CD4-positive, alpha-beta memory T cell (primary cell): ENCODE measurements around the gene CDK10. TPM values are rescaled to one million over a fixed set of nuclear protein-coding genes. Genes with fewer than 3 reads are reported as not detected.

Experiments used
- CTCF ChIA-PET: fragments of 350-600 bp; sonication (Branson Sonifier 250); formaldehyde crosslinking; loops from one replicate; lab custom pipeline; 2021; ENCODE audit warnings: inconsistent platforms; ENCODE audit not compliant: partially characterized antibody; lab: Charles Lee
- POLR2A ChIA-PET: fragments of 350-600 bp; sonication (Branson Sonifier 250); formaldehyde crosslinking; loops from one replicate; lab custom pipeline; 2021; ENCODE audit not compliant: partially characterized antibody; lab: Charles Lee
- DNase-seq, 5 donors: peaks; one replicate each; pipeline versions ENCODE4 v3.0.0 to v3.0.0-alpha.2; 2020 to 2022; ENCODE audit warnings: mixed read lengths in 1 of 5
- H3K27ac ChIP-seq: one replicate; pipeline ENCODE4 v1.7.0; 2013; ENCODE audit warnings: low read depth, low read length
- H3K27me3 ChIP-seq: 2 replicates; pipeline ENCODE4 v1.7.0; 2013; ENCODE audit warnings: mild to moderate bottlenecking, low read length, moderate library complexity; ENCODE audit not compliant: insufficient read depth
- H3K36me3 ChIP-seq: 2 replicates; pipeline ENCODE4 v1.7.0; 2013; ENCODE audit warnings: mild to moderate bottlenecking, low read length, moderate library complexity; ENCODE audit not compliant: insufficient read depth
- H3K4me1 ChIP-seq: 2 replicates; pipeline ENCODE4 v1.7.0; 2013; ENCODE audit warnings: mild to moderate bottlenecking, low read length, moderate library complexity; ENCODE audit not compliant: insufficient read depth
- H3K4me3 ChIP-seq, 2 donors: one replicate each; pipeline ENCODE4 v1.7.0; 2013; ENCODE audit warnings: low read length in 2 of 2, mild to moderate bottlenecking in 1 of 2
- H3K9me3 ChIP-seq, 2 donors: one replicate each; pipeline ENCODE4 v1.7.0; 2013; ENCODE audit warnings: low read length in 2 of 2, control low read depth in 1 of 2; ENCODE audit not compliant: control insufficient read depth in 1 of 2
- H3K27ac Mint-ChIP-seq, 7 donors: one replicate each; pipeline ENCODE4 v1.8.0; 2020 to 2021; ENCODE audit warnings: mixed read lengths in 7 of 7, mild to moderate bottlenecking in 6 of 7, inconsistent platforms in 3 of 7, moderate library complexity in 3 of 7
- H3K27me3 Mint-ChIP-seq, 2 donors: one replicate each; pipeline ENCODE4 v1.8.0; 2020 to 2021; ENCODE audit warnings: mixed read lengths in 2 of 2
- H3K36me3 Mint-ChIP-seq, 2 donors: one replicate each; pipeline ENCODE4 v1.8.0; 2020 to 2021; ENCODE audit warnings: mixed read lengths in 2 of 2, inconsistent platforms in 1 of 2, mild to moderate bottlenecking in 1 of 2
- H3K4me1 Mint-ChIP-seq, 4 donors: one replicate each; pipeline ENCODE4 v1.8.0; 2020 to 2021; ENCODE audit warnings: mixed read lengths in 4 of 4, mild to moderate bottlenecking in 1 of 4
- H3K4me3 Mint-ChIP-seq, 8 donors: one replicate each; pipeline ENCODE4 v1.8.0; 2020 to 2021; ENCODE audit warnings: mixed read lengths in 8 of 8, mild to moderate bottlenecking in 7 of 8, moderate library complexity in 6 of 8, inconsistent platforms in 3 of 8
- H3K9me3 Mint-ChIP-seq, 8 donors: one replicate each; pipeline ENCODE4 v1.8.0; 2020 to 2021; ENCODE audit warnings: mixed read lengths in 8 of 8, mild to moderate bottlenecking in 5 of 8, inconsistent platforms in 3 of 8, moderate library complexity in 1 of 8
- intact Hi-C: fragments of 100-400 bp; cut with micrococcal nuclease; formaldehyde crosslinking; loops from one replicate; pipeline ENCODE4 v1.15.1; 2023
- polyA plus RNA-seq, 2 donors: library from polyadenylated mRNA; unstranded; fragments of 300-500 nt; fragmentation: Illumina TruSeq; gene quantifications; one replicate each; pipeline ENCODE4 v1.2.3, GENCODE V29; 2021
- total RNA-seq, 2 experiments: library from RNA; stranded (reverse); gene quantifications; one replicate each; pipeline ENCODE4 v1.2.3, GENCODE V29; 2021

The CDK10 gene
- total and polyA plus RNA-seq, 4 experiments from 2014 or later: 24.8 to 140 (median 83.9) TPM

DNA sequence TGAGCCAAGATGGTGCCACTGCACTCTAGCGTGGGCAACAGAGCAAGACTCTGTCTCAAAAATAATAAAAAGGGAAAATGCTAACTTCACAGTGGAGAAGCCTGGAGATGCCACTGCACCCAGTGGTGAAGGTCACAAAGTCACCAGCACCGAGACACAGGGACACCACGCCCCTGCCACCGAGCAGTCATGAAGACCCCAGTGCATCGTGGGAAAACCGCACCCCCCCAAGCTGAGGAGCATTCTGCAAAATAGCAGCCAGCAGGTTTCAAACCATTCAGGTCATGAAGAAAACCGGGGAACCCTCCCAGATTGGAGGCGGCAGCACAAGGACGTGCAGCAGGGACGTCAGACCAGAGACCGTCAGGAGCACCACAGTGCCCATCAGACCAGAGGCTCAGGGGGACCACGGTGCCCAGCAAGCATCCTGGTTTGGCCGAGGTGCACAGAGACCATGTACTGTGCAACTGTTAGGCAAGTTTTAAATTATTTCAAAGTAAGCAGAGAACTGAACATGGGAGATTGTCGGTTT is 42.7 kb upstream of the CDK10 start:
- Mint-ChIP-seq H3K4me3 (no peak overlapping the region), H3K4me1 (peaks cover 5 to 10% (median 7%) of the 10 kb centered on the region in 4 donors), H3K36me3 (peaks cover 14 to 21% of the 10 kb centered on the region in 2 donors), H3K9me3 (peaks cover 0 to 3% (median 0%) of the 10 kb centered on the region in 8 donors), H3K27me3 (no peaks in the 10 kb centered on the region), H3K27ac (peak overlapping the region in 2 of 7 donors; percentile 43 to 46)
- H3K27ac ChIP-seq: no peak overlapping the region
- H3K4me1 ChIP-seq: peaks cover 7% of the 10 kb centered on the region
- no peaks in the 10 kb centered on the region for H3K9me3 ChIP-seq
- ChIA-PET CTCF (no interaction called here), POLR2A (no interaction called here)
- no peaks in the 10 kb centered on the region for H3K27me3 ChIP-seq
- no peak for DNase-seq
- intact Hi-C loops: no loop called here
- no peak overlapping the region for H3K4me3 ChIP-seq
- H3K36me3 ChIP-seq: peaks cover 28% of the 10 kb centered on the region

DNA sequence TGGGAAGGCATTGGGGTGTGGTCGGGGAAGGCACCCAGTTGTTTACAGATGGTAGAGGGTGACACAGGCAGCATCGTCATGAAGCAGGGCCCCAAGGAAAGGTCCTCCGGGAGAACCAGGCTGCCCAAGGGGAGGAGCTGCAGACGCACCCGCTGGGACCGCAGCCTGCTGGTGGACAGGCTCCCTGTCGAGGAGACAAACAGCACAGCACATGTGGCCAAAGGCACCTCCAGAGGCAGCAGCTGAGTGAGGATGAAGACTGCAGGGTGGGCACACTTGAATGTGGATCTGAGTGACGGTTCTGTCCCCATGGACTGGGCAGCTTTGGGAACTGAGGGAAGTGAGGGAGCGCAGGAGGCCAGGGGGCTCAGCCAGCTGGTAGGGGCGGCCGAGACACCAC is 41.4 kb upstream of the CDK10 start:
- Histone ChIP-seq H3K9me3 (no peaks in the 10 kb centered on the region), H3K36me3 (peaks cover 30% of the 10 kb centered on the region), H3K27ac (no peak overlapping the region), H3K27me3 (no peaks in the 10 kb centered on the region), H3K4me1 (peaks cover 7% of the 10 kb centered on the region), H3K4me3 (no peak overlapping the region)
- CTCF ChIA-PET: no interaction called here
- H3K36me3 Mint-ChIP-seq: peaks cover 19 to 29% of the 10 kb centered on the region in 2 donors
- peaks cover 5 to 10% (median 7%) of the 10 kb centered on the region in 4 donors for H3K4me1 Mint-ChIP-seq
- no peak for DNase-seq
- intact Hi-C loops: no loop called here
- peak overlapping the region in 1 of 7 donors; percentile 17 for H3K27ac Mint-ChIP-seq
- peaks cover 0 to 3% (median 0%) of the 10 kb centered on the region in 8 donors for H3K9me3 Mint-ChIP-seq
- POLR2A ChIA-PET: no interaction called here
- H3K4me3 Mint-ChIP-seq: no peak overlapping the region
- H3K27me3 Mint-ChIP-seq: no peaks in the 10 kb centered on the region

DNA sequence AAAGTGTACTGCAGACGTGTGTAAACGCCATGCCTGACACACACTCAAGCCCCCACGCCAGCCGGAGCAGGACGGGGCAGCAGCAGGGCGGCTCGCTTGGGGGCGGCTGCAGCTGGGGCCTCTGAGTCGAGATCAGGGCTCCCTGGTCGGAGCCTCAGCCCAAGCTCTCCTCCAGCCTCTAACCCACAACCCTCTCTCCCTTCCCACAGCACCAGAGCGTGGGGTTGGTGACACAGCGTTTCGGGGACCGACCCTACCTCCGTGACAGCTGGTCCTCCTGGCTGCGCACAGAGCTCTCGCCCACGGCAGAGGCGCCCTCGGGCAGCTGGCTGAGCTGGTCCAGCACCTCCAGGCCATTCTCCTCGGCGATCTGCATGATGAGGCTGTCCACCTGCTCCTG is 40.2 kb upstream of the CDK10 start:
- peaks cover 0 to 3% (median under 1%) of the 10 kb centered on the region in 4 donors for H3K4me1 Mint-ChIP-seq
- CTCF ChIA-PET: no interaction called here
- no peaks in the 10 kb centered on the region for H3K27me3 ChIP-seq
- H3K36me3 Mint-ChIP-seq: peaks cover 21 to 35% of the 10 kb centered on the region in 2 donors
- H3K4me3 Mint-ChIP-seq: no peak overlapping the region
- H3K9me3 ChIP-seq: no peaks in the 10 kb centered on the region
- H3K9me3 Mint-ChIP-seq: peaks cover 0 to 3% (median 0%) of the 10 kb centered on the region in 8 donors
- H3K4me1 ChIP-seq: no peaks in the 10 kb centered on the region
- peaks cover 34% of the 10 kb centered on the region for H3K36me3 ChIP-seq
- H3K27ac Mint-ChIP-seq: peak overlapping the region in 1 of 7 donors; percentile 44
- POLR2A ChIA-PET: no interaction called here
- DNase-seq: no peak
- no peak overlapping the region for H3K27ac ChIP-seq
- intact Hi-C loops: no loop called here
- no peak overlapping the region for H3K4me3 ChIP-seq
- no peaks in the 10 kb centered on the region for H3K27me3 Mint-ChIP-seq

DNA sequence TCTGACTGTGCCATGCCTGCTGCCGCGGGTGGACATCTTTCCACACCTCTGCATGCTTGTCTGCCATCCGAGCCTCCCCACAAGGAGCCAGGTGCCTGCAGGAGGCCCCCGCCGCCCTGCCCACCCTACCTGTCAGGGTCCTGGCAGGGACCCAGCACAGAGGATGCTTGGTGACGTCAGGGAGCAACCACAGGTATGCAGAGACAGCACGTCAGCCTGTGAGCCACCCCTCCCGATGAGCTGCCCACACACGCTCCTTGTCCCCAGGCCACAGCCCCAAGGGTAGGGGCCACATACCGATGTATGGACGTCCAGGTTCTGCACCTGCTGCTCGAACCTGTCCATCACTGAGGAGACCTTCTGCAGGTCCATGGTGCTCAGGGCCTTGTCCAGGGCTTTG is 39.6 kb upstream of the CDK10 start:
- H3K27ac Mint-ChIP-seq: no peak overlapping the region
- Histone ChIP-seq H3K27ac (no peak overlapping the region), H3K4me3 (no peak overlapping the region), H3K9me3 (no peaks in the 10 kb centered on the region), H3K4me1 (no peaks in the 10 kb centered on the region), H3K27me3 (no peaks in the 10 kb centered on the region), H3K36me3 (peaks cover 34% of the 10 kb centered on the region)
- POLR2A ChIA-PET: no interaction called here
- intact Hi-C loops: no loop called here
- DNase-seq: no peak
- H3K4me3 Mint-ChIP-seq: no peak overlapping the region
- H3K4me1 Mint-ChIP-seq: peaks cover 0 to 3% (median 0%) of the 10 kb centered on the region in 4 donors
- CTCF ChIA-PET: no interaction called here
- H3K9me3 Mint-ChIP-seq: peaks cover 0 to 3% (median 0%) of the 10 kb centered on the region in 8 donors
- H3K36me3 Mint-ChIP-seq: peaks cover 23 to 40% of the 10 kb centered on the region in 2 donors
- no peaks in the 10 kb centered on the region for H3K27me3 Mint-ChIP-seq

DNA sequence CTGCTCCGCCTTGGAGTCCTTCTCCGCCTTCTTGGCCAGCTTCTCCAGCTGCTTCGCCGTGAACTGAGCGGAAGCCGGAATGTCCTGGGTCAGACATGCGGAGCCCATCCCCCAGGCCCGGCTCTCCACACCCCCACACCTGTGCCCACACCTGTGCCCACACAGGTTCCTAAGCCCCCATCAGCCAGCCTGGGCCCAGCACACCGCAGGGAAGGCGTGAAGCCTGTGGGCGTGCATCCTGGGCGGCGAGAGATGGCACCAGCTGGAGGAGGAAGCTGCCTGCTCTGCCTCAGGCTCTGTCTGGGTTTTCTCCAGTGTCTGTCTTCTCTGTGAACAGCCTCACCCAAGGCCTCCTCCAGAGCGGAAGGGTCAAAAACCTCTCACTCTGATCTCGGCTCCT is 34.9 kb upstream of the CDK10 start:
- CTCF ChIA-PET: no interaction called here

DNA sequence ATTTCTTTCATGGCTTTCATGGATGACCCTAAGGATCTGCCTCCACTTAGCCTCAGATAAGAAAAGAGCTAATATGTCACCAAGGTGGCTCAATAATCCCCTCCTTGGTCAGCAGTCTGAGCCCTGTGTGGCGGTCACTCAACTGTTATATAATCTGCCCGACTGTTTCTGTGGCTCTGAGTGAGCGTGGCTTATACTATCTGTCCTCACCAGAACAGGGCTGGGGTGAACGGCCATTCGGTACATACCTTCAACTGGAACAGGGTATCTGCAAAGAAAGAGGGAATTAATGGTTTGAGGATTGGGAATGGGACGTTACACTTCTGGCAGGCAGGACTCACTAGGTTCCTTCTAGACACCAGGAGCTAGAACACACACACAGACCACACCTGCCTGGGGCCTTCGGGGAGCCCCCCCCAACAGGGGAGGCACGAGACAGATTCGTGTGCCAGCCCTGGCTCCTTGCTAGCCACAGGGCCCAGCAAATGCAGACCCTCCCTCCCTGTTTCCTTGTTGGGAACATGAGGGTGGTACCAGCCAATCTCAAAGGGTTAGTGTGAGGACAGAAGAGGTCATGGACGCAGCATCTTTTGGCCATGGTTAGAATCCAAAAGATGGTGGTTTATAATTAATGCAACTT is 32.7 kb upstream of the CDK10 start:
- CTCF ChIA-PET: interaction anchor here (0.9 kb wide), 1 partner anchor 46 kb away, joined by 3 read pairs; no protein-coding TSS in a partner anchor
- Mint-ChIP-seq H3K27me3 (no peaks in the 10 kb centered on the region), H3K4me3 (peak overlapping the region in 6 of 8 donors; percentile 10 to 70 (median 38)), H3K4me1 (peaks cover 13 to 39% (median 25%) of the 10 kb centered on the region in 4 donors), H3K9me3 (no peaks in the 10 kb centered on the region), H3K36me3 (peaks cover 10 to 32% of the 10 kb centered on the region in 2 donors), H3K27ac (peak overlapping the region in 2 of 7 donors; percentile 47 to 88)
- peaks cover 21% of the 10 kb centered on the region for H3K4me1 ChIP-seq
- no peaks in the 10 kb centered on the region for H3K9me3 ChIP-seq
- no peak for DNase-seq
- H3K36me3 ChIP-seq: peaks cover 7% of the 10 kb centered on the region
- POLR2A ChIA-PET: no interaction called here
- no peaks in the 10 kb centered on the region for H3K27me3 ChIP-seq
- no peak overlapping the region for H3K27ac ChIP-seq
- H3K4me3 ChIP-seq: no peak overlapping the region
- intact Hi-C loops: no loop called here

More for the DNA sequence above, 34.9 kb upstream of the CDK10 start:
- no peak for DNase-seq
- peaks cover 10% of the 10 kb centered on the region for H3K4me1 ChIP-seq
- intact Hi-C loops: no loop called here
- peaks cover 15 to 36% of the 10 kb centered on the region in 2 donors for H3K36me3 Mint-ChIP-seq
- H3K27me3 ChIP-seq: no peaks in the 10 kb centered on the region
- H3K4me1 Mint-ChIP-seq: peaks cover 7 to 24% (median 17%) of the 10 kb centered on the region in 4 donors
- peak overlapping the region in 2 of 7 donors; percentile 9 to 43 for H3K27ac Mint-ChIP-seq
- H3K4me3 ChIP-seq: no peak overlapping the region
- peaks cover 13% of the 10 kb centered on the region for H3K36me3 ChIP-seq
- H3K9me3 ChIP-seq: no peaks in the 10 kb centered on the region
- POLR2A ChIA-PET: no interaction called here
- H3K4me3 Mint-ChIP-seq: no peak overlapping the region
- no peak overlapping the region for H3K27ac ChIP-seq
- peaks cover 0 to 3% (median 0%) of the 10 kb centered on the region in 8 donors for H3K9me3 Mint-ChIP-seq
- H3K27me3 Mint-ChIP-seq: no peaks in the 10 kb centered on the region

DNA sequence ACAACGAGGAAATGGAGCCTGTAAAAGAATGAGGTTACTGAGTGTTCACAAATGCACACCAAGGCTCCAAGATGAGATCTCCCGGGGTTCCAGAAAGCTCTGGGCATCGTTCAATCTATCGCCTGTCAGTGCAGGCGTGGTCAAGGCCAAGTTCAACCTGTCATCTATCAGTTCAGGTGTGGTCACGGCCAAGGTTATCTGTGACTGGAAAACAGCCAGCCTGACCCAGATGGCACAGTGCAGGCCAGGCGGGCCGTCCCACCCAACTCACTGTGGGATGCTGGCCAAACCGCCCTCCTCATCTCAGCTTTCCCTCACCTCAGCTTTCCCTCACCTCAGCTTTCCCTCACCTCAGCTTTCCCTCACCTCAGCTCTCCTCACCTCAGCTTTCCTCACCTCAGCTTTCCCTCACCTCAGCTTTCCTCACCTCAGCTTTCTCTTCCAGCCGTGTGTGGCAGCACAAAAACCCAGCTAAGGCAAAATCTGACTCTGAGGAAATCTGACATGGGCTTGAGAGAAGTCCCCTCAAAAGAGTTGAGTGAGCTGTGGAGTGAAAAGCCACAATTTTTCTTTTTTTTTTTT is 31.3 kb upstream of the CDK10 start:
- ChIA-PET POLR2A (interaction anchor here (1.7 kb wide), 1 partner anchor 13 kb away, joined by 4 read pairs; no protein-coding TSS in a partner anchor), CTCF (no interaction called here)
- intact Hi-C loops: no loop called here
- Histone ChIP-seq H3K27ac (no peak overlapping the region), H3K27me3 (no peaks in the 10 kb centered on the region), H3K9me3 (no peaks in the 10 kb centered on the region), H3K4me3 (no peak overlapping the region), H3K4me1 (peaks cover 21% of the 10 kb centered on the region), H3K36me3 (peaks cover 4% of the 10 kb centered on the region)
- H3K27ac Mint-ChIP-seq: peak overlapping the region in 6 of 7 donors; percentile 13 to 88 (median 48)
- no peaks in the 10 kb centered on the region for H3K9me3 Mint-ChIP-seq
- H3K27me3 Mint-ChIP-seq: no peaks in the 10 kb centered on the region
- H3K4me3 Mint-ChIP-seq: peak overlapping the region in 7 of 8 donors; percentile 36 to 82 (median 68)
- no peak for DNase-seq
- H3K36me3 Mint-ChIP-seq: peaks cover 4 to 24% of the 10 kb centered on the region in 2 donors
- peaks cover 13 to 41% (median 26%) of the 10 kb centered on the region in 4 donors for H3K4me1 Mint-ChIP-seq
